Mammary epithelial cell (primary cell): ENCODE measurements around the gene ECHDC3.
A peak's percentile ranks its signal among the peaks of the same experiment; 100 is the strongest.

Source experiments
- EZH2 ChIP-seq: IDR thresholded peaks from 2 replicates; pipeline ENCODE4 v1.6.1; 2012; ENCODE audit warnings: low read length, inconsistent platforms, borderline replicate concordance
- TF ChIP-seq, protein P1 (sequence below), 2 donors: IDR thresholded peaks in 1 of 2; conservative IDR thresholded peaks in 1 of 2; 2 replicates each; pipeline ENCODE4 v1.5.1; 2011 to 2012; ENCODE audit warnings: inconsistent platforms in 2 of 2, low read length in 2 of 2, mild to moderate bottlenecking in 2 of 2, control low read depth in 1 of 2, low read depth in 1 of 2; ENCODE audit not compliant: insufficient read depth in 1 of 2; ENCODE audit errors: extremely low read depth in 1 of 2

DNA sequence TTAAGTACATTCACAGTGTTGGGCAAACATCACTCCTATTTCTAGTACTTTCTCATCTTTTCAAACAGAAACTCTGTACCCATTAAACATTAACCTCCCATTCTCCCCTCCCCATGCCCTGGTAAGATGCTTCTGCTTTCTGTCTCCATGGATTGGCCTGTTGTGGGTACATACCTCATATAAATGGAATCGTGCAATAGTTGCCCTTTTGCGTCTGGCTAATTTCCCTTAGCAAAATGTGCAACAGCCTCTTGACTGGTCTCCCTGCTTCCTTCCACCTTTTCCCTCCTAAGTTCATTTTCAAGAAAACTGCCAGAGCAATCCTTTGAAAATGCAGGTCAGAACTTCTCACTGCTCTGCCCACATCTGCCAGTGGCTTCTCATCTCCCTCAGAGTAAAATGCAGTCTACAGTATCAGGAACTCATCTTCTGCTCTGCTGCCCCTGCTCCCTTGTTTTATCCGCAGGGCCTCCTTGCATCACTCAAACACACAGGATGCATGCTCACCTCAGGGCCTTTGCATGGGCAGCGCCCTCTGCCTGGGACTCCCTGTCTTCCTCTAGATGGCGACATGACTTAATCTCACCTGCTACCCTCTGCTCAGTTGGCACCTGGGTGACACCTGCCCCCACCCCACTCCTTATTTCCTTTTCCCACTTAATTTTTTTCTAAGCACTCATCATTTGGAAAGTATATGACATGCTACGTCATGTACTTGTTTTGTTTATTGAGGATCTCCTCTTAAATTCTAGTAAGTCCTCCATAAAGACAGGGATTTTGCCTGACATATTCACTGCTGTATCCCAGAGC is 44.3 kb upstream of the ECHDC3 start:
- TF ChIP-seq, protein P1, sequence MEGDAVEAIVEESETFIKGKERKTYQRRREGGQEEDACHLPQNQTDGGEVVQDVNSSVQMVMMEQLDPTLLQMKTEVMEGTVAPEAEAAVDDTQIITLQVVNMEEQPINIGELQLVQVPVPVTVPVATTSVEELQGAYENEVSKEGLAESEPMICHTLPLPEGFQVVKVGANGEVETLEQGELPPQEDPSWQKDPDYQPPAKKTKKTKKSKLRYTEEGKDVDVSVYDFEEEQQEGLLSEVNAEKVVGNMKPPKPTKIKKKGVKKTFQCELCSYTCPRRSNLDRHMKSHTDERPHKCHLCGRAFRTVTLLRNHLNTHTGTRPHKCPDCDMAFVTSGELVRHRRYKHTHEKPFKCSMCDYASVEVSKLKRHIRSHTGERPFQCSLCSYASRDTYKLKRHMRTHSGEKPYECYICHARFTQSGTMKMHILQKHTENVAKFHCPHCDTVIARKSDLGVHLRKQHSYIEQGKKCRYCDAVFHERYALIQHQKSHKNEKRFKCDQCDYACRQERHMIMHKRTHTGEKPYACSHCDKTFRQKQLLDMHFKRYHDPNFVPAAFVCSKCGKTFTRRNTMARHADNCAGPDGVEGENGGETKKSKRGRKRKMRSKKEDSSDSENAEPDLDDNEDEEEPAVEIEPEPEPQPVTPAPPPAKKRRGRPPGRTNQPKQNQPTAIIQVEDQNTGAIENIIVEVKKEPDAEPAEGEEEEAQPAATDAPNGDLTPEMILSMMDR (conservative IDR thresholded peaks at IDR 0.05 in 1 of 2, IDR thresholded peaks at IDR 0.05 in 1 of 2; ENCODE audit: extremely low read depth in 1 of 2, insufficient read depth in 1 of 2, low read depth in 1 of 2, low read length in 2 of 2) = peak in 1 of 2 donors; percentile 9
- no peak for TF ChIP-seq EZH2
